ENCODE measurements around the gene IFNA5. TPM values are rescaled to one million over a fixed set of nuclear protein-coding genes. Genes with fewer than 3 reads are reported as not detected.
A peak's percentile ranks its signal among the peaks of the same experiment; 100 is the strongest.

The IFNA5 gene
- total and polyA plus RNA-seq, 2 of the 4 experiments (the other 2 are of a cell fraction), result not detected

- peak within 1 kb of the TSS; percentile 97 for H3K4me2 ChIP-seq (ENCODE audit: low read depth, low read length)
- H2BK5ac ChIP-seq (ENCODE audit: low read depth, low read length, poor library complexity, severe bottlenecking), result peak within 1 kb of the TSS; percentile 94
- peak within 1 kb of the TSS; percentile 83 for H2BK120ac ChIP-seq (ENCODE audit: low read depth, low read length)
- peak within 1 kb of the TSS; percentile 98 for H3K23ac ChIP-seq (ENCODE audit: low read depth, low read length)
- H4K5ac ChIP-seq (ENCODE audit: low read depth, low read length), result peak within 1 kb of the TSS; percentile 99
- peaks cover 11% of the 10 kb centered on the region for H3K36me3 ChIP-seq (ENCODE audit: control insufficient read depth, insufficient read depth, low read length)
- peak within 1 kb of the TSS; percentile 82 to 100 for H4K8ac ChIP-seq (ENCODE audit: low read depth in 2 of 2, low read length in 2 of 2)
- ATAC-seq (ENCODE audit: low read depth), result peak; percentile 98
- peaks cover 7% of the 10 kb centered on the region for H3K4me1 ChIP-seq (ENCODE audit: control insufficient read depth, insufficient read depth, low read length)
- no peaks in the 10 kb centered on the region for H3K9me3 ChIP-seq (ENCODE audit: control insufficient read depth, insufficient read depth, low read length)
- H2AK9ac ChIP-seq (replicated peaks; ENCODE audit: low read depth, low read length, poor library complexity), result peak within 1 kb of the TSS; percentile 96
- peak within 1 kb of the TSS; percentile 97 for H3K4ac ChIP-seq (ENCODE audit: low read depth, low read length)
- ChIA-PET POLR2A (ENCODE audit: unreplicated experiment) (interaction anchor here (0.6 kb wide), 1 partner anchor 656 kb away, joined by 3 read pairs; no protein-coding TSS in a partner anchor), CTCF (interaction anchor here (0.6 to 2.2 kb wide), 5 partner anchors 9 to 217 kb away, joined by 3 to 9 read pairs (median 5); no protein-coding TSS in a partner anchor)
- dilution Hi-C loops (cut with HindIII; ENCODE audit: low sequenced_read_pairs, unreplicated experiment), result no loop called here
- peak within 1 kb of the TSS; percentile 78 for H3K56ac ChIP-seq (ENCODE audit: extremely low read depth, insufficient read depth, low read length)
- peak within 1 kb of the TSS; percentile 96 for H3K18ac ChIP-seq (ENCODE audit: low read depth, low read length)
- peaks cover 0 to 37% of the 10 kb centered on the region in 2 experiments; a peak in 2 of 4 replicates for H3K79me1 ChIP-seq (ENCODE audit: low read depth in 1 of 2, low read length in 2 of 2)
- WGBS, 2 experiments (ENCODE audit: extremely low coverage in 2 of 2, insufficient read length in 1 of 2), result 1% methylated on average over 22 of the region's 55 CpGs; no CpG with 5 or more reads in 1 of the 2 experiments
- H2AK5ac ChIP-seq (ENCODE audit: low read depth, low read length), result peak within 1 kb of the TSS; percentile 64
- peak within 1 kb of the TSS; percentile 84 for H4K91ac ChIP-seq (ENCODE audit: insufficient read depth, low read depth, low read length)
- peak within 1 kb of the TSS; percentile 51; the same call in 1 of the 3 replicates for H2BK15ac ChIP-seq (ENCODE audit: low read depth, low read length)
- H2AFZ ChIP-seq (replicated peaks; ENCODE audit: low read length, poor library complexity), result peak within 1 kb of the TSS; percentile 94
- peak within 1 kb of the TSS; percentile 44; the same call in 1 of the 2 replicates for H2BK20ac ChIP-seq (ENCODE audit: low read depth, low read length)
- H3K9me1 ChIP-seq (ENCODE audit: insufficient read depth, low read length), result peaks cover 7% of the 10 kb centered on the region
- BruUV-seq (replicated peaks), result no TSS peak
- H3K9ac ChIP-seq (ENCODE audit: low read depth, low read length), result peak within 1 kb of the TSS; percentile 98
- peak within 1 kb of the TSS; percentile 96 for H3K27ac ChIP-seq (ENCODE audit: insufficient read depth, low read length)
- DNase-seq, result peak; percentile 88
- H3K27me3 ChIP-seq (ENCODE audit: control insufficient read depth, insufficient read depth, low read length), result peaks cover 4% of the 10 kb centered on the region; the same call in 1 of the 2 replicates
- peaks cover 38% of the 10 kb centered on the region for H4K20me1 ChIP-seq (ENCODE audit: insufficient read depth, low read length)
- H3K14ac ChIP-seq (replicated peaks; ENCODE audit: low read depth, low read length), result peak within 1 kb of the TSS; percentile 94
- intact Hi-C loops (cut with micrococcal nuclease), result loop anchor here (10.0 kb wide), 1 partner anchor 220 kb away; no protein-coding TSS in a partner anchor
- peak within 1 kb of the TSS; percentile 94 for H3K4me3 ChIP-seq (ENCODE audit: insufficient read depth, low read depth, low read length)
- TF ChIP-seq USF2 (IDR thresholded peaks at IDR 0.05; ENCODE audit: low read depth, low read length), result peak; percentile 20; the same call in 1 of the 2 replicates
- peak; percentile 79; the same call in 1 of the 2 replicates for TF ChIP-seq POLR2A (IDR thresholded peaks at IDR 0.05; ENCODE audit: low read depth, low read length)
- TF ChIP-seq NFE2L2 (IDR thresholded peaks at IDR 0.05; ENCODE audit: low read depth, low read length), result peak; percentile 16; the same call in 1 of the 2 replicates
- TF ChIP-seq MAFK (IDR thresholded peaks at IDR 0.05; ENCODE audit: low read depth, low read length), result no peak
- no peak for TF ChIP-seq CHD1 (IDR thresholded peaks at IDR 0.05; ENCODE audit: low read depth, low read length)
- TF ChIP-seq MAZ (IDR thresholded peaks at IDR 0.05; ENCODE audit: borderline replicate concordance, low read depth, low read length), result peak; percentile 56; the same call in 1 of the 2 replicates
- TF ChIP-seq BHLHE40 (IDR thresholded peaks at IDR 0.05; ENCODE audit: low read depth, low read length), result no peak
- in situ Hi-C loops (cut with MboI; ENCODE audit: low sequenced_read_pairs), result loop anchor here (25.0 kb wide), 2 partner anchors 327 to 677 kb away; partner anchors contain the start of gene CDKN2B
Measured at GRCh38 chr9:21334701-21335632, 29.9 kb upstream of the IFNA5 start, which contains the start of gene KLHL9. TSS of gene KLHL9 (minus strand) at chr9:21335404. CDS start at chr9:21334859, 545 bp downstream.

Measured in IMR-90 (cell line).